Astrocyte (in vitro differentiated cells and primary cell): Measurements from ENCODE around the gene NCOR1. TPM values are rescaled to one million over a fixed set of nuclear protein-coding genes. Genes with fewer than 3 reads are reported as not detected.
"Not testable (repeated sequence)": the region's sequence is repeated elsewhere in the genome, so short reads cannot be mapped to it uniquely, and the experiment has no call there.

Experiments
- DNase-seq: peaks from one replicate; pipeline ENCODE4 v3.0.0-alpha.2; 2010; ENCODE audit warnings: low read depth
- FAIRE-seq: peaks from 2 replicates; lab custom pipeline; 2011; peaks lifted over from hg19 to GRCh38; lab: Jason Lieb, UNC
- H2AFZ ChIP-seq: 2 replicates; pipeline ENCODE4 v1.6.0; 2012; ENCODE audit warnings: low read depth, low read length, inconsistent platforms
- H3K27ac ChIP-seq: 2 replicates; pipeline ENCODE4 v1.5.1; 2011; ENCODE audit warnings: low read depth, low read length, inconsistent platforms
- H3K27me3 ChIP-seq: 2 replicates; pipeline ENCODE4 v1.6.0; 2011; ENCODE audit warnings: low read length, inconsistent platforms; ENCODE audit not compliant: insufficient read depth
- H3K36me3 ChIP-seq: 2 replicates; pipeline ENCODE4 v1.5.1; 2011; ENCODE audit warnings: low read length, inconsistent platforms; ENCODE audit not compliant: insufficient read depth
- H3K4me1 ChIP-seq: 2 replicates; pipeline ENCODE4 v1.5.1; 2011; ENCODE audit warnings: low read length, inconsistent platforms; ENCODE audit not compliant: insufficient read depth
- H3K4me2 ChIP-seq: 2 replicates; pipeline ENCODE4 v1.6.0; 2012; ENCODE audit warnings: low read length, inconsistent platforms
- H3K4me3 ChIP-seq: 2 replicates; pipeline ENCODE4 v1.5.1; 2011; ENCODE audit warnings: low read depth, mild to moderate bottlenecking, low read length, inconsistent platforms; ENCODE audit not compliant: insufficient read depth
- H3K79me2 ChIP-seq: 2 replicates; pipeline ENCODE4 v1.6.0; 2012; ENCODE audit warnings: mild to moderate bottlenecking, low read length, inconsistent platforms; ENCODE audit not compliant: insufficient read depth
- H3K9ac ChIP-seq: 2 replicates; pipeline ENCODE4 v1.6.0; 2012; ENCODE audit warnings: mild to moderate bottlenecking, low read length, inconsistent platforms
- H3K9me3 ChIP-seq: 2 replicates; pipeline ENCODE4 v1.5.1; 2012; ENCODE audit warnings: low read depth, mild to moderate bottlenecking, low read length, inconsistent platforms; ENCODE audit not compliant: insufficient read depth
- H4K20me1 ChIP-seq: 2 replicates; pipeline ENCODE4 v1.6.0; 2012; ENCODE audit warnings: low read length, inconsistent platforms; ENCODE audit not compliant: insufficient read depth
- H3K27ac Mint-ChIP-seq: one replicate; pipeline ENCODE4 v1.8.0; 2021; ENCODE audit warnings: mild to moderate bottlenecking, mixed read lengths; ENCODE audit not compliant: unreplicated experiment
- H3K27me3 Mint-ChIP-seq: one replicate; pipeline ENCODE4 v1.8.0; 2021; ENCODE audit warnings: low read depth, mixed read lengths; ENCODE audit not compliant: unreplicated experiment
- H3K36me3 Mint-ChIP-seq: one replicate; pipeline ENCODE4 v1.8.0; 2021; ENCODE audit warnings: low read depth, mixed read lengths; ENCODE audit not compliant: unreplicated experiment
- H3K4me1 Mint-ChIP-seq: one replicate; pipeline ENCODE4 v1.8.0; 2021; ENCODE audit warnings: low read depth, mixed read lengths; ENCODE audit not compliant: unreplicated experiment
- H3K4me3 Mint-ChIP-seq: one replicate; pipeline ENCODE4 v1.8.0; 2021; ENCODE audit warnings: mild to moderate bottlenecking, moderate library complexity, mixed read lengths; ENCODE audit not compliant: unreplicated experiment
- H3K9me3 Mint-ChIP-seq: one replicate; pipeline ENCODE4 v1.8.0; 2021; ENCODE audit warnings: mild to moderate bottlenecking, mixed read lengths; ENCODE audit not compliant: unreplicated experiment
- CTCF ChIP-seq: IDR thresholded peaks from 2 replicates; pipeline ENCODE4 v1.5.1; 2011; ENCODE audit warnings: low read depth, mild to moderate bottlenecking, inconsistent platforms, low read length, moderate library complexity; ENCODE audit not compliant: insufficient read depth
- EZH2 ChIP-seq: IDR thresholded peaks from 2 replicates; pipeline ENCODE4 v1.6.1; 2012; ENCODE audit warnings: mild to moderate bottlenecking, low read length, inconsistent platforms; ENCODE audit not compliant: insufficient read depth
- total RNA-seq: library from RNA; stranded (reverse); gene quantifications from 2 replicates; pipeline ENCODE4 v1.2.1, GENCODE V29; 2021

The NCOR1 gene
- total RNA-seq, 1 donor from 2014 or later: 119 TPM

GRCh38 chr17:16150251-16150856 is 65.0 kb downstream of the NCOR1 start:
- Mint-ChIP-seq H3K27me3 (no peaks in the 10 kb centered on the region), H3K36me3 (peaks cover 20% of the 10 kb centered on the region), H3K4me1 (peaks cover 15% of the 10 kb centered on the region), H3K27ac (peak overlapping the region; percentile 88), H3K4me3 (peak overlapping the region; percentile 23), H3K9me3 (no peaks in the 10 kb centered on the region)
- Histone ChIP-seq H2AFZ (no peak overlapping the region), H3K79me2 (peaks cover 11% of the 10 kb centered on the region), H3K9me3 (no peaks in the 10 kb centered on the region), H3K4me3 (no peak overlapping the region), H3K4me2 (peak overlapping the region; percentile 36), H3K27ac (peak overlapping the region; percentile 60), H4K20me1 (peaks cover 12% of the 10 kb centered on the region), H3K36me3 (peaks cover 27% of the 10 kb centered on the region), H3K27me3 (no peaks in the 10 kb centered on the region), H3K9ac (peak overlapping the region; percentile 23), H3K4me1 (peaks cover 9% of the 10 kb centered on the region)
- TF ChIP-seq EZH2 (no peak), CTCF (no peak)
- FAIRE-seq (no peak), DNase-seq (peak; percentile 73)

DNA sequence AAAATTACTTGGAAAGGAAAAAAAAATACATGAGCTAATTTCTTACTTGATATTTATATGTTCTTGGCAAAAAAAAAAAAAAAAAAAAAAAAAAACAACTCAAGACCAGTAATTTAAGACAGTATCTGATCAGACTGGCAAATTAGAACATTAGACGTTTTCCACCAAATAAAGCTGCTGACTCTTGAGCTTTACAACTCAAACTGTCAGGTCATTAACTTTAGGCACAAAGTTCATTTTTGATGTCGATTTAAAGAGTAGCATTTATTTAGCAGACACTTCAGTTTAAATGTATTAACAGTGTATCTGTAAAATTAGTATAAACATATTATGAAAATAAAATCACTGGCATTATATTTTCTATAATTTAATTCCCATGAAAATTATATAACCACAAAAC is 66.7 kb downstream of the NCOR1 start:
- no peaks in the 10 kb centered on the region for H3K27me3 ChIP-seq
- H3K9ac ChIP-seq: no peak overlapping the region
- FAIRE-seq (no peak), DNase-seq (no peak)
- no peak overlapping the region for H3K27ac ChIP-seq
- Mint-ChIP-seq H3K27me3 (no peaks in the 10 kb centered on the region), H3K27ac (no peak overlapping the region), H3K4me1 (peaks cover 15% of the 10 kb centered on the region), H3K36me3 (peaks cover 22% of the 10 kb centered on the region), H3K4me3 (no peak overlapping the region), H3K9me3 (no peaks in the 10 kb centered on the region)
- no peak overlapping the region for H3K4me2 ChIP-seq
- TF ChIP-seq CTCF: no peak
- TF ChIP-seq EZH2: no peak
- H4K20me1 ChIP-seq: peaks cover 9% of the 10 kb centered on the region
- H2AFZ ChIP-seq: no peak overlapping the region
- H3K4me1 ChIP-seq: peaks cover 9% of the 10 kb centered on the region
- H3K9me3 ChIP-seq: no peaks in the 10 kb centered on the region
- peaks cover 27% of the 10 kb centered on the region for H3K36me3 ChIP-seq
- no peak overlapping the region for H3K4me3 ChIP-seq
- peaks cover 6% of the 10 kb centered on the region for H3K79me2 ChIP-seq

- peaks cover 18% of the 10 kb centered on the region for H3K36me3 ChIP-seq
- not testable (repeated sequence) for FAIRE-seq, H3K27ac ChIP-seq, H3K4me1 ChIP-seq, H3K27ac Mint-ChIP-seq, H3K79me2 ChIP-seq, H3K27me3 ChIP-seq, H3K4me1 Mint-ChIP-seq, H3K4me3 Mint-ChIP-seq, H3K9me3 Mint-ChIP-seq, H4K20me1 ChIP-seq, H3K4me2 ChIP-seq, H3K27me3 Mint-ChIP-seq, H2AFZ ChIP-seq, H3K9me3 ChIP-seq, H3K4me3 ChIP-seq, H3K9ac ChIP-seq, DNase-seq
- peaks cover 23% of the 10 kb centered on the region for H3K36me3 Mint-ChIP-seq
These were observed 69.9 kb downstream of the NCOR1 start for GRCh38 chr17:16145319-16145890.
